Vagina (tissue), 2 donors: ENCODE data around the gene SLC4A7. TPM values are rescaled to one million over a fixed set of nuclear protein-coding genes. Genes with fewer than 3 reads are reported as not detected.
"Not testable (repeated sequence)": the region's sequence is repeated elsewhere in the genome, so short reads cannot be mapped to it uniquely, and the experiment has no call there.

ENCODE experiments used
- DNase-seq, 2 donors: peaks; one replicate each; pipeline ENCODE4 v3.0.0-alpha.2; 2017; ENCODE audit errors: extremely low spot score in 2 of 2
- H3K27ac ChIP-seq: fragments of 200-600 bp; sonication (generic); one replicate; pipeline ENCODE4 v1.5.1; 2019
- H3K27me3 ChIP-seq: fragments of 200-600 bp; sonication (generic); one replicate; pipeline ENCODE4 v1.5.1; 2019
- H3K36me3 ChIP-seq, 2 donors: fragments of 200-600 bp; sonication (generic); one replicate each; pipeline ENCODE4 v1.5.1; 2017 to 2019
- H3K4me1 ChIP-seq: fragments of 200-600 bp; sonication (generic); one replicate; pipeline ENCODE4 v1.5.1; 2019
- H3K4me3 ChIP-seq, 2 donors: fragments of 200-600 bp; sonication (generic); 1 replicate in 1 of 2; 2 replicates in 1 of 2; pipeline ENCODE4 v1.5.1; 2016 to 2019
- H3K9me3 ChIP-seq: fragments of 200-600 bp; sonication (generic); one replicate; pipeline ENCODE4 v1.5.1; 2019
- POLR2A ChIP-seq, 2 donors: fragments of 450-650 bp; IDR thresholded peaks; one replicate each; pipeline ENCODE4 v1.6.1; 2017; ENCODE audit warnings: antibody characterized with exemption in 2 of 2, mild to moderate bottlenecking in 2 of 2, moderate library complexity in 2 of 2
- POLR2AphosphoS5 ChIP-seq, 2 donors: sonication (generic); formaldehyde crosslinking; IDR thresholded peaks; one replicate each; pipeline ENCODE4 v1.9.0; 2017; ENCODE audit warnings: antibody characterized with exemption in 2 of 2, mild to moderate bottlenecking in 2 of 2, low read depth in 1 of 2; ENCODE audit not compliant: insufficient read depth in 1 of 2
- intact Hi-C: fragments of 100-400 bp; cut with DNase I; formaldehyde crosslinking; loops from one replicate; pipeline ENCODE4 v1.15.1; 2023
- total RNA-seq: library from RNA; depleted of rRNA; stranded (reverse); fragments of >200 nt; gene quantifications from one replicate; pipeline ENCODE4 v1.2.3, GENCODE V29; 2016
- TF ChIP-seq, protein P1 (sequence below), 3 experiments: fragments of 450-650 bp in 2 of 3; fragments of 200-600 bp in 1 of 3; sonication (generic) in 1 of 3; IDR thresholded peaks; one replicate each; pipeline ENCODE4 v1.5.1; 2017 to 2019; ENCODE audit warnings: antibody characterized with exemption in 3 of 3, mild to moderate bottlenecking in 2 of 3, moderate library complexity in 2 of 3

The SLC4A7 gene
- total RNA-seq, 1 donor from 2014 or later, result 61.1 TPM

DNA sequence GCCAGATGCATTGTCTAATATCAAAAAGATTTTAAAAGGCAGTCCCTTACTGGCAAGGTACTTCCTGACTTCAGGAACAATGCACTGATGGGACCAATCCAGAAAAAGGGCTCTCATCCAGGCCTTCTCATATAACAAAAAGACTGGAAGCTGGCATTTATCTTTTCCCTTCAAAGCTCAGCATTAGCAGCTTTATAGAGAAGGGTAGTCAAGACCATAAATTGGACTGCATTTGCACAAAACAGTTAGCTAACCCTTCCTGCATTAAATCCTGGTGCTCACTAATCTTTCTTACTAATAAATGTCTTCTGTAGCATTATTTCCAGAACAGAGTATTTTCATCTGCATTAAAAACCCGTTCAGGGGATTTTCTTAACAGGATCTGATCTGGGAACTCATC lies 69.0 kb downstream of the SLC4A7 start:
- H3K36me3 ChIP-seq, result peaks cover 0 to 37% of the 10 kb centered on the region in 2 donors

DNA sequence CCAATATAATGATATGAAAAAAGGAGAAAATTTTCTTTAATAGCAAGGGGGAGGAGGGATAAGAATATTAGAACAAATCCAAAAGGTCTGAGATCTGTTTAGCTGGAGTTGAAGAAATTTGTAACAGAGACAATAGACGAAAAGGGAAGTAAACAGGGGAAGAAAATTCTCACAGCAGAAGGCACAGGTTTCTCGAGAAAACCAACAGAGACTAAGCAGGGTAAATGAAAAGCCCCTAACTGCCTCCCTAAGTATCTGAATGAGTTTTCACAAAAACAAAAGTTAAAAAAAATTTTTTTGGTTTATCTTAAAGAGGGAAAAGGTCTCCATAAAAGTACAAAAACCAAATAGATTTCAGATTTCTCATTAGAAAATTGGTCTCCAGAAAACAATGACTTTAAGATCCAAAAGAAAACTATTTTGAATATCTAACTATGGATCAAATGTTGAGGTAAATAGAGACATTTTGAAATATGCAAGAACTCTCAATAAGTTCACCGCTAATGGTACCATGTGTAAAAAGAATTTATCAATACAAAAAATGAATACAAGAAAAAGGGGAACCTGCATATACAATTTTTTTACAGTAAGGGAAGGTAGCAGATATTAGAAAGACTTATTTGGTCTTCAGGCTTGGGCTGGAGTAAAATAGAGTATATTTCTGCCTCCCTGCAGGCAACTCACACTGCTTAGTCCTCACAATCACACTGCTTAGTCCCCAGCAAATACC lies 91.1 kb downstream of the SLC4A7 start:
- H3K27ac ChIP-seq, result no peak overlapping the region
- H3K36me3 ChIP-seq, result peaks cover 0 to 49% of the 10 kb centered on the region in 2 donors
- H3K4me3 ChIP-seq, result no peak overlapping the region
- TF ChIP-seq, protein P1, sequence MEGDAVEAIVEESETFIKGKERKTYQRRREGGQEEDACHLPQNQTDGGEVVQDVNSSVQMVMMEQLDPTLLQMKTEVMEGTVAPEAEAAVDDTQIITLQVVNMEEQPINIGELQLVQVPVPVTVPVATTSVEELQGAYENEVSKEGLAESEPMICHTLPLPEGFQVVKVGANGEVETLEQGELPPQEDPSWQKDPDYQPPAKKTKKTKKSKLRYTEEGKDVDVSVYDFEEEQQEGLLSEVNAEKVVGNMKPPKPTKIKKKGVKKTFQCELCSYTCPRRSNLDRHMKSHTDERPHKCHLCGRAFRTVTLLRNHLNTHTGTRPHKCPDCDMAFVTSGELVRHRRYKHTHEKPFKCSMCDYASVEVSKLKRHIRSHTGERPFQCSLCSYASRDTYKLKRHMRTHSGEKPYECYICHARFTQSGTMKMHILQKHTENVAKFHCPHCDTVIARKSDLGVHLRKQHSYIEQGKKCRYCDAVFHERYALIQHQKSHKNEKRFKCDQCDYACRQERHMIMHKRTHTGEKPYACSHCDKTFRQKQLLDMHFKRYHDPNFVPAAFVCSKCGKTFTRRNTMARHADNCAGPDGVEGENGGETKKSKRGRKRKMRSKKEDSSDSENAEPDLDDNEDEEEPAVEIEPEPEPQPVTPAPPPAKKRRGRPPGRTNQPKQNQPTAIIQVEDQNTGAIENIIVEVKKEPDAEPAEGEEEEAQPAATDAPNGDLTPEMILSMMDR (IDR thresholded peaks at IDR 0.05), result no peak
- TF ChIP-seq POLR2AphosphoS5 (IDR thresholded peaks at IDR 0.05; ENCODE audit: insufficient read depth in 1 of 2, low read depth in 1 of 2), result no peak
- TF ChIP-seq POLR2A (IDR thresholded peaks at IDR 0.05), result no peak
- no peaks in the 10 kb centered on the region for H3K27me3 ChIP-seq
- H3K4me1 ChIP-seq, result no peaks in the 10 kb centered on the region
- H3K9me3 ChIP-seq, result no peaks in the 10 kb centered on the region
- intact Hi-C loops, result no loop called here
- DNase-seq, result no peak

More for the DNA sequence above, 69.0 kb downstream of the SLC4A7 start:
- TF ChIP-seq POLR2AphosphoS5 (IDR thresholded peaks at IDR 0.05; ENCODE audit: insufficient read depth in 1 of 2, low read depth in 1 of 2) (no peak), POLR2A (IDR thresholded peaks at IDR 0.05) (no peak)
- TF ChIP-seq, protein P1 (IDR thresholded peaks at IDR 0.05), result no peak
- intact Hi-C loops, result no loop called here
- H3K9me3 ChIP-seq, result no peaks in the 10 kb centered on the region
- DNase-seq, result no peak
- no peaks in the 10 kb centered on the region for H3K27me3 ChIP-seq
- no peak overlapping the region for H3K4me3 ChIP-seq
- H3K27ac ChIP-seq, result no peak overlapping the region
- no peaks in the 10 kb centered on the region for H3K4me1 ChIP-seq

DNA sequence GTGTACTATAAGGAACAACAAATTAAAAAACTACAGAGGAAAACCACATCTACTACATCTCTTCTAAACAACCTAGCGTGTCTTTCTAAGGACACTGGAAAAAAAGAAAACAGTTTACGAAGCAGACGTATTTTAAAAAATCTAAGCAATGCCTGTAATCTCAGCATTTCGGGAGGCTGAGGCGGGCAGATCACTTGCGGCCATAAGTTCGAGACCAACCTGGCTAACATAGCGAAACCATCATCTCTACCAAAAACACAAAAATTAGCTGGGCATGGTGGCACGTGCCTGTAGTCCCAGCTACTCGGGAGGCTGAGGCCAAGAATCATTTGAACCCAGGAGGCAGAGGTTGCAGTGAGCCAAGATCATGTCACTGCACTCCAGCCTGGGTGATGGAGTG lies 91.8 kb downstream of the SLC4A7 start:
- peaks cover 0 to 47% of the 10 kb centered on the region in 2 donors for H3K36me3 ChIP-seq
- H3K4me3 ChIP-seq, H3K4me1 ChIP-seq, H3K27me3 ChIP-seq, intact Hi-C loops, H3K9me3 ChIP-seq, H3K27ac ChIP-seq, DNase-seq: not testable (repeated sequence)

DNA sequence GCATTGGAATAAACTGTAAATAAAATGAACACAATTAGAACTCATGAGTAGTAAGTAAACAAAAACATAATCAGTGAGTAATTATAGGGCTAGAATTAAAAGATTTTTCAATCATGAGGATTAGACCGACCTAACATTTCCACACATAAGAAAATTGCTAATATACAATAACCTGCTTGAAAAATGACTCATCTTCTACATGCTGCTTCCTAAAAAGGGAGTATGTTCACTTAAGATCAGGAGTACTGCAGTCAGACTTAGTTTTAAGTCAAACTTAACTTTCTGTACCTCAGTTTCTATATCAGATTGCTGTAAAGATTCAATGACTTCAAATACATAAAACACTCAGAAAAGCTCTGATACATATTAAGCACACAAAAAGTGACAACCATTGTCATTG lies 92.4 kb downstream of the SLC4A7 start:
- Histone ChIP-seq H3K27me3 (no peaks in the 10 kb centered on the region), H3K36me3 (peaks cover 0 to 41% of the 10 kb centered on the region in 2 donors), H3K4me3 (no peak overlapping the region), H3K4me1 (no peaks in the 10 kb centered on the region), H3K27ac (no peak overlapping the region), H3K9me3 (no peaks in the 10 kb centered on the region)
- DNase-seq, result no peak
- TF ChIP-seq POLR2A (IDR thresholded peaks at IDR 0.05) (no peak), POLR2AphosphoS5 (IDR thresholded peaks at IDR 0.05; ENCODE audit: insufficient read depth in 1 of 2, low read depth in 1 of 2) (no peak)
- TF ChIP-seq, protein P1 (IDR thresholded peaks at IDR 0.05), result no peak
- intact Hi-C loops, result no loop called here

DNA sequence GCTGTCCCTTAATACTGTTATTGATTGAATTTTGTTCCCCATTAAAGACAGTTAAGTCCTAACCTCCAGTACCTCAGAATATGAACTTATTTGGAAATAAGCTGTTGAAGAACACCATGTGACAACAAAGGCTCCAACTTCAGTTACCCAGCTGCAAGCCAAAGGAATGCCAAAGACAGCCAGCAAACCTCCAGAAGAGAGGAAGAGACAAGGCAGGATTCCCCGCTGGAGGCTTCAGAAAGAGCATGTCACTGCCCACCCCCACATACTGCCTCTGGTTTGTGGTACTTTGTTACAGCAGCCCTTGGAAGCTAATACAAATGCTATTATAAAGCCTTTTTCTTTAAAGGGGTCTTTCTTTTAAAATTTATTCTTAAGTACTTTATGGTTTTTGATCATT lies 96.6 kb downstream of the SLC4A7 start:
- intact Hi-C loops, result no loop called here
- no peak overlapping the region for H3K4me3 ChIP-seq
- H3K27me3 ChIP-seq, result no peaks in the 10 kb centered on the region
- H3K36me3 ChIP-seq, result peaks cover 0 to 41% of the 10 kb centered on the region in 2 donors
- no peak for DNase-seq
- TF ChIP-seq, protein P1 (IDR thresholded peaks at IDR 0.05), result no peak
- TF ChIP-seq POLR2AphosphoS5 (IDR thresholded peaks at IDR 0.05; ENCODE audit: insufficient read depth in 1 of 2, low read depth in 1 of 2) (no peak), POLR2A (IDR thresholded peaks at IDR 0.05) (no peak)
- no peaks in the 10 kb centered on the region for H3K4me1 ChIP-seq
- no peak overlapping the region for H3K27ac ChIP-seq
- no peaks in the 10 kb centered on the region for H3K9me3 ChIP-seq
